GM08714 (cell line): Measurements from ENCODE around the gene DCAF4L1.

Experiments used
- H3K4me3 ChIP-seq: fragments of 200-500 bp; sonication (Bioruptor generic); 2 replicates; pipeline ENCODE4 v1.5.1; 2014; ENCODE audit warnings: mild to moderate bottlenecking, low read length, inconsistent platforms
- ZNF274 ChIP-seq: IDR thresholded peaks from 2 replicates; pipeline ENCODE4 v1.6.1; 2012; ENCODE audit warnings: mild to moderate bottlenecking, low read depth, low read length

DCAF4L1 gene, protein sequence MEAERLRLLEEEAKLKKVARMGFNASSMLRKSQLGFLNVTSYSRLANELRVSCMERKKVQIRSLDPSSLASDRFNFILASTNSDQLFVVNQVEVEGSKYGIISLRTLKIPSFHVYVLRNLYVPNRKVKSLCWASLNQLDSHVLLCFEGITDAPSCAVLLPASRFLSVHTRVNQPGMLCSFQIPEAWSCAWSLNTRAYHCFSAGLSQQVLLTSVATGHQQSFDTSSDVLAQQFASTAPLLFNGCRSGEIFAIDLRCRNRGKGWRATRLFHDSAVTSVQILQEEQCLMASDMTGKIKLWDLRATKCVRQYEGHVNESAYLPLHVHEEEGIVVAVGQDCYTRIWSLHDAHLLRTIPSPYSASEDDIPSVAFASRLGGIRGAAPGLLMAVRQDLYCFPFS

GRCh38 chr4:41981456-41981855 is at the start of gene DCAF4L1:
DCAF4L1 (plus strand) TSS chr4:41981756; CDS start chr4:41981793, 37 bp downstream.
- TF ChIP-seq ZNF274, result no peak
- H3K4me3 ChIP-seq, result no peak within 1 kb of the TSS

- TF ChIP-seq ZNF274, result no peak
- H3K4me3 ChIP-seq, result no peak overlapping the region
Measured at GRCh38 chr4:41932988-41933387, 48.6 kb upstream of the DCAF4L1 start.

DNA sequence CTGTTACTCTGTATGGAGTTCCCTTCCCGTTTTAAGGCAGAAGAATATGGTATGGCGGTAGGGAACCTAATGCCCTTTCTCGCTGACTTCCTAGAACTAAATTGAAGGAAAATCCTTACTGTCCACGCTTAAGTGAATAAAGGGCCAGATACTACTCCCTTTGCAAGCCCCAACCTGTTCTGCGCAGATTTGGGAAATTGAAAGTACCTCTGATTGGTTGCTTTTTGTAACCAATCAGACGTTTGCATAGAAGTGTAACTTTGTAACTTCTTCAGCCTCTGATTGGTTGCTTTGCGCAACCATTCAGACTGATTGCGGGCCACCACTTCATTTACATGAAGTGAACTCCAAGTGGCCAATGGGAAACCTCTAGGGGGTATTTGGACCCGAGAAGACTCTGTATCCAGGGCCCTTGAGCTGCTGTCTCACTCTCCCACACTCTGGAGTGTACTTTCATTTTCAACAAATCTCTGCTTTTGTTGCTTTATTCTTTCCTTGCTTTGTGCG is 47.5 kb upstream of the DCAF4L1 start:
- no peak overlapping the region for H3K4me3 ChIP-seq
- TF ChIP-seq ZNF274, result no peak

- TF ChIP-seq ZNF274, result no peak
- H3K4me3 ChIP-seq, result no peak overlapping the region; the same call in 1 of the 2 replicates
Measured at GRCh38 chr4:41934514-41934900, 47.0 kb upstream of the DCAF4L1 start.

- peak within 1 kb of the TSS; percentile 85 for H3K4me3 ChIP-seq
- TF ChIP-seq ZNF274, result no peak
Measured at GRCh38 chr4:41934901-41935651, 46.5 kb upstream of the DCAF4L1 start, which contains the start of gene TMEM33. TMEM33 (plus strand) TSS chr4:41935429; CDS start chr4:41935485, 56 bp downstream.

GRCh38 chr4:41935652-41936021 is 45.9 kb upstream of the DCAF4L1 start:
- no peak for TF ChIP-seq ZNF274
- peak overlapping the region; percentile 85 for H3K4me3 ChIP-seq

DNA sequence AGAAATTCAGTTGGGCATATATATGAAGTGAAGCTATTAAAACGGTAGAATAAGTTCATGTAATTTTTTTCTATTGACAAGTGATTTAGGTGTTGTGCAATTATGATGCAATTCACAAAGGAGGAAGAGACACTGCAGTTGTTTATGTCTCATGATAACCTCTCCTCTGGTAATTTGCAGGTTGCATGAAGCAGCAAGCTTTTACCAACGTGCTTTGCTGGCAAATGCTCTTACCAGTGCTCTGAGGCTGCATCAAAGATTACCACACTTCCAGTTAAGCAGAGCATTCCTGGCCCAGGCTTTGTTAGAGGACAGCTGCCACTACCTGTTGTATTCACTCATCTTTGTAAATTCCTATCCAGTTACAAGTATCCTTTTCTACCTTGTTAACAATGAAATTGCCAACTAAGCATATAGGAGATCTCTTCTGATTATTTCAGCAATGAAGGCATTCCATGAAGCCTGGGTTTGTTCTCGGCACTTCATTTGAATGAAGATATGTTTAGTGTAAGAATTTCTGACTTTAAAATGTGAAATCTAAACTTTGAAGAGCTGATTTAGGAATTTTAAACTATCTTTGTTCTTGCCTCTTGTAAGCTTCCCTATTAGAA is 42.4 kb upstream of the DCAF4L1 start:
- TF ChIP-seq ZNF274, result no peak
- no peak overlapping the region for H3K4me3 ChIP-seq

DNA sequence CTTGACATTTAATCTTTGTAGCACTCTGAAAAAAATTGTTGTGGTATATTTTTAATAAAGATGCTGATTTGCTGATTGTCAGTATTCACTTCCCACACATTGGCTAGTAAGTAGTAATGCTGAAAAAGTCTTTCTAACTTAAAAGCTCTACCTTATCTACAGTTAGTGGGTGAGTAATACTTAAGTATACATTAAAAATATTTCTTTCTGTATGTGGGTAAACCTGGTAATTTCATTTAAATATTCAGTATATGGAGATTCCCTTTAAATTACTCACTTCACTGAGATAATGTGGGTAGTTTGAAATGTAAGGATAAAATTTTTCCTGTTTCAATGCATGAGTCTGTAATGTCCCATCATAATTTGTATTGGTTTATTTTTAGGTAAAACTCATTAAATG is 40.7 kb upstream of the DCAF4L1 start:
- no peak for TF ChIP-seq ZNF274
- no peak overlapping the region for H3K4me3 ChIP-seq

GRCh38 chr4:41943506-41943905 is 38.0 kb upstream of the DCAF4L1 start:
- H3K4me3 ChIP-seq, result no peak overlapping the region
- TF ChIP-seq ZNF274, result no peak

DNA sequence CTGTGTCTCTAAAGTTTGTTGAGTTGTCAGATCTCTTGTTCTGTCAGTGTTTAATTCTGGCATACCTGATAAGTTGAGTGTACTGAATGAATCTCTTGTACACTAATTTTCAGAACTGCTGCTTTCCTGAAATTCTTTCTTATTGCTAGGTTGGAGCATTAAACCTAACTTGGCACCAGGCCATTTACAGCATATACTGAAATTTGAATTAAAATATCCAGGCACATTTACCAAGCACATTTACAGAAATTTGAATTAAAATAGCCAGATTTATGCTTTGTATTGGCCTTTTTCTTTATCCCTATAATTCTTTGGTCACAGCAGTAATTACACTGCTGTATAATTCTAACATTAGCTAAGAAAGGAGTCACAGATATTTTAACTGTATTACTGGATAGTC is 37.5 kb upstream of the DCAF4L1 start:
- no peak for TF ChIP-seq ZNF274
- H3K4me3 ChIP-seq, result no peak overlapping the region

DNA sequence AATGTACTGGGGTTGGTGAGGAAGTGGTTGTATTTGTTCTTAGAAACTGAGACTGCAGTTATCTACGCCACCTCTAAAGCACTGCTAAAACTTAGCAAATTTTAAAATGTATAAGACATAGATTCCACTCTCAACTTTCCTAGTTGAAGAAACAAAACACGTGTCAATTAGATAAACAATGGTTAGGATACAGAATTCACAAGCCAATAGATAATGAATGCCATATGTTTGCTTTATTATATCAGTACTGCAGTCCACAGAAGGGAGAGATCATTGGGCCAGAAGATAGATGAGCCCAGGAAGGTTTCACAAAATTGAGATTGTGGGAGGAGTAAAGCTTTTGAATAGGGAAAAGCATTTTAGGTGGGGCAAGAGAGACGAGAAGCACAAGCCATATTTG is 32.0 kb upstream of the DCAF4L1 start:
- no peak for TF ChIP-seq ZNF274

GRCh38 chr4:41957634-41958033 is 23.9 kb upstream of the DCAF4L1 start:
- TF ChIP-seq ZNF274, result no peak
- no peak overlapping the region for H3K4me3 ChIP-seq

More for the DNA sequence above, 32.0 kb upstream of the DCAF4L1 start:
- H3K4me3 ChIP-seq, result no peak overlapping the region

- peak overlapping the region; percentile 38; the same call in 1 of the 2 replicates for H3K4me3 ChIP-seq
Measured at GRCh38 chr4:41963105-41963504, 18.5 kb upstream of the DCAF4L1 start.

DNA sequence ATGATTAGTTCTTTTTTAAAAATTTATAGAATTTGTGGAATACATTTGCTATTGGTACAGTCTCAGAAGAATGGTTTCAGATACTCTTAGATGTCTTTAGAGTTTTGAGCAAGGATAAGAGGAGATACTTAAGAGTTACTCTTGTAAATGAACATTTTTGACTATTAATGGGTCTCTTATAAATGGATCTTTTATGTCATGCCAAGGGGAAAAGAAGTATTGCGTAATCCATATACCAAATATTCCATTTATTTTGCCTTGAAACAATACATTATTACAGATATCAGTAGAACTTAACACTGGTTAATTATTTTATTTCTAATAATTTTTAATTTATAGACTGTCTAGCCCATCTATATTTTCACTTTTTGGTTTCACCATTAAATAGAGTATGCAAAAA is 17.2 kb upstream of the DCAF4L1 start:
- TF ChIP-seq ZNF274, result no peak
- no peak overlapping the region for H3K4me3 ChIP-seq

More at GRCh38 chr4:41963105-41963504, 18.5 kb upstream of the DCAF4L1 start:
- no peak for TF ChIP-seq ZNF274
